SU-DHL-6 (cell line): ENCODE data around the gene PRDM1.

Experiments
- H2AFZ ChIP-seq: fragments of 200-600 bp; sonication (generic); 2 replicates; pipeline ENCODE4 v1.6.1; 2014; ENCODE audit warnings: low read depth, mild to moderate bottlenecking, moderate library complexity, mixed read lengths, antibody characterized with exemption, low read length; ENCODE audit not compliant: severe bottlenecking
- H3F3A ChIP-seq: fragments of 200-600 bp; shearing (Covaris generic); 2 replicates; pipeline ENCODE4 v1.6.0; 2016; ENCODE audit warnings: antibody characterized with exemption, mild to moderate bottlenecking; ENCODE audit not compliant: insufficient read depth
- H3K27ac ChIP-seq: fragments of 200-600 bp; sonication (generic); 2 replicates; pipeline ENCODE4 v1.5.1; 2016; ENCODE audit warnings: low read depth, mild to moderate bottlenecking, low read length, moderate library complexity, mixed read lengths
- H3K27me3 ChIP-seq: fragments of 200-600 bp; sonication (generic), shearing (Covaris generic); 2 replicates; pipeline ENCODE4 v1.6.0; 2014; ENCODE audit warnings: mild to moderate bottlenecking, low read length
- H3K36me3 ChIP-seq: fragments of 200-600 bp; sonication (generic); 2 replicates; pipeline ENCODE4 v1.6.1; 2014; ENCODE audit warnings: mild to moderate bottlenecking, low read length, mixed read lengths
- H3K4me2 ChIP-seq: fragments of 300-600, 200-600 bp; shearing (Covaris generic), sonication (generic); 2 replicates; pipeline ENCODE4 v1.6.0; 2014; ENCODE audit warnings: low read length, low read depth, mild to moderate bottlenecking; ENCODE audit not compliant: poor library complexity, severe bottlenecking
- H3K4me3 ChIP-seq: fragments of 200-600 bp; sonication (generic); 2 replicates; pipeline ENCODE4 v1.5.1; 2014; ENCODE audit warnings: antibody characterized with exemption, low read length, mild to moderate bottlenecking, mixed read lengths; ENCODE audit not compliant: insufficient read depth, poor library complexity, severe bottlenecking
- H3K79me2 ChIP-seq: fragments of 200-600 bp; sonication (generic); 2 replicates; pipeline ENCODE4 v1.6.1; 2014; ENCODE audit warnings: mild to moderate bottlenecking, low read length, moderate library complexity; ENCODE audit not compliant: insufficient read depth
- H3K9ac ChIP-seq: fragments of 200-600 bp; sonication (generic); 2 replicates; pipeline ENCODE4 v1.7.0; 2014; ENCODE audit warnings: mild to moderate bottlenecking, low read length
- H3K9me2 ChIP-seq: fragments of 200-600 bp; sonication (generic); replicated peaks from 2 replicates; pipeline ENCODE4 v1.6.1; 2014; ENCODE audit warnings: low read length; ENCODE audit not compliant: insufficient read depth
- H3K9me3 ChIP-seq: fragments of 200-600 bp; sonication (generic); 2 replicates; pipeline ENCODE4 v1.6.1; 2014; ENCODE audit warnings: low read length, mixed read lengths; ENCODE audit not compliant: insufficient read depth
- H4K20me1 ChIP-seq: fragments of 200-600 bp; sonication (generic); 2 replicates; pipeline ENCODE4 v1.6.1; 2014; ENCODE audit warnings: low read depth, mild to moderate bottlenecking, antibody characterized with exemption, low read length, moderate library complexity, mixed read lengths
- CTCF ChIP-seq: fragments of 200-600 bp; sonication (generic); IDR thresholded peaks from one replicate; pipeline ENCODE4 v1.5.1; 2017; ENCODE audit warnings: antibody characterized with exemption, mild to moderate bottlenecking, low read length, moderate library complexity; ENCODE audit not compliant: insufficient read depth, poor library complexity, severe bottlenecking
- EZH2phosphoT487 ChIP-seq: fragments of 200-600 bp; sonication (generic), shearing (Covaris generic); conservative IDR thresholded peaks from 2 replicates; pipeline ENCODE4 v1.6.1; 2018; ENCODE audit warnings: mild to moderate bottlenecking, antibody characterized with exemption, low read length, moderate library complexity, mixed read lengths

Gene PRDM1

DNA sequence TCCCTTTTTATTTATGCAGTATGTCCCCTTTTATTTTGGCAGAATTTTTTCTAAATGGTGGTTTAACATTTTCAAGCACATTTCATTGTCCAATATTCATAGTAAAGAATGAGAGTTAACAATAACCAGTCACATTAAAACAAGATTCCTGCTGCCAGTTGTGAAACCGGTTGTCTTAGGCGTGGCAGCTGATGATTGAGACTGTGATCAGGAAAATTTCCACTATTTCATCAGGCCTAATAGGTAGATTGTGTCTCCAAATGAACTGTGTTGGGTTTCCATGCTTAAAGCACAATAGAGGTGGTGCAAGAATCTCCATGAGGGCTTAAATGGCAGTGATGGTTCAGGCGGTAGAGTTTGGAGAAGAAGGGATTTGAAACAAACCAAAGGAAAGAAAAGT is 15.3 kb downstream of the PRDM1 start:
- Histone ChIP-seq H3K4me3 (no peak overlapping the region), H3K79me2 (no peaks in the 10 kb centered on the region)

DNA sequence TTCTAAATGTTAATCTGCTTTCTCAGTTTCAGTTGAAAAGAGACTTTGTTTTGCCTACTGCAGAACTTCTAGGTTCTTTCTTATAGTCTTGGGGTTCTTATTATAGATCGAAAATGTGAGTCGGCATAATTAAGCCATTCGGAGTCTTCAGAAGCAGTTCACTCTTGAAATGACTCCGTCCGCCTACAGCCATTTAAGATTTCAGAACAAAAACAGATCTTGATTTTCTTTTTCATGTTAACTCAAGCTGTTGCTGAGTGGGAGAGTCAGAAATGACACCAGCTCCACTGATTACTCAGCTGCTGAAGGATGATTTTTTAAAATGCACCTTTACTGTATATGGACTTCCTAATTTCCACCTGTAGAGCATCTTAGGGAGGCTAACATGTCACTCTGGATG is 15.9 kb downstream of the PRDM1 start:
- H2AFZ ChIP-seq = no peak overlapping the region
- H3K79me2 ChIP-seq = no peaks in the 10 kb centered on the region
- no peak for TF ChIP-seq CTCF
- no peak for TF ChIP-seq EZH2phosphoT487
- H3K36me3 ChIP-seq = no peaks in the 10 kb centered on the region
- no peak overlapping the region for H3K9ac ChIP-seq
- no peaks in the 10 kb centered on the region for H3K27me3 ChIP-seq
- H3K4me2 ChIP-seq = no peak overlapping the region
- H3K27ac ChIP-seq = no peak overlapping the region
- H3K4me3 ChIP-seq = no peak overlapping the region
- H4K20me1 ChIP-seq = no peaks in the 10 kb centered on the region
- H3K9me2 ChIP-seq = no peaks in the 10 kb centered on the region
- no peaks in the 10 kb centered on the region for H3F3A ChIP-seq
- H3K9me3 ChIP-seq = no peaks in the 10 kb centered on the region

More for the DNA sequence above, 15.3 kb downstream of the PRDM1 start:
- no peak for TF ChIP-seq CTCF
- no peak overlapping the region for H2AFZ ChIP-seq
- no peak overlapping the region for H3K9ac ChIP-seq
- no peaks in the 10 kb centered on the region for H3F3A ChIP-seq
- H3K27ac ChIP-seq = no peak overlapping the region
- no peaks in the 10 kb centered on the region for H4K20me1 ChIP-seq
- H3K27me3 ChIP-seq = no peaks in the 10 kb centered on the region
- no peaks in the 10 kb centered on the region for H3K9me2 ChIP-seq
- H3K4me2 ChIP-seq = no peak overlapping the region
- H3K9me3 ChIP-seq = no peaks in the 10 kb centered on the region
- no peaks in the 10 kb centered on the region for H3K36me3 ChIP-seq

GRCh38 chr6:106102967-106103727 is 17.0 kb downstream of the PRDM1 start:
- H3K27me3 ChIP-seq = no peaks in the 10 kb centered on the region
- no peaks in the 10 kb centered on the region for H3F3A ChIP-seq
- no peaks in the 10 kb centered on the region for H3K9me2 ChIP-seq
- no peaks in the 10 kb centered on the region for H4K20me1 ChIP-seq
- no peak overlapping the region for H2AFZ ChIP-seq
- TF ChIP-seq CTCF (no peak), EZH2phosphoT487 (no peak)
- no peak overlapping the region for H3K9ac ChIP-seq
- H3K4me2 ChIP-seq = no peak overlapping the region
- H3K36me3 ChIP-seq = no peaks in the 10 kb centered on the region
- no peaks in the 10 kb centered on the region for H3K9me3 ChIP-seq
- H3K27ac ChIP-seq = no peak overlapping the region
- H3K4me3 ChIP-seq = no peak overlapping the region
- no peaks in the 10 kb centered on the region for H3K79me2 ChIP-seq
